GM18909 (cell line): Measurements from ENCODE around the gene MBOAT1.
"Not testable (repeated sequence)": the region's sequence is repeated elsewhere in the genome, so short reads cannot be mapped to it uniquely, and the experiment has no call there.

Experiments
- ATAC-seq: cut with Tn5 transposase; IDR thresholded peaks from one replicate; pipeline ENCODE4 v1.9.1; 2021; ENCODE audit warnings: mild to moderate bottlenecking; ENCODE audit not compliant: unreplicated experiment, poor library complexity

The MBOAT1 gene

GRCh38 chr6:20173833-20174792 is 38.2 kb downstream of the MBOAT1 start:
- peak; percentile 84 for ATAC-seq

DNA sequence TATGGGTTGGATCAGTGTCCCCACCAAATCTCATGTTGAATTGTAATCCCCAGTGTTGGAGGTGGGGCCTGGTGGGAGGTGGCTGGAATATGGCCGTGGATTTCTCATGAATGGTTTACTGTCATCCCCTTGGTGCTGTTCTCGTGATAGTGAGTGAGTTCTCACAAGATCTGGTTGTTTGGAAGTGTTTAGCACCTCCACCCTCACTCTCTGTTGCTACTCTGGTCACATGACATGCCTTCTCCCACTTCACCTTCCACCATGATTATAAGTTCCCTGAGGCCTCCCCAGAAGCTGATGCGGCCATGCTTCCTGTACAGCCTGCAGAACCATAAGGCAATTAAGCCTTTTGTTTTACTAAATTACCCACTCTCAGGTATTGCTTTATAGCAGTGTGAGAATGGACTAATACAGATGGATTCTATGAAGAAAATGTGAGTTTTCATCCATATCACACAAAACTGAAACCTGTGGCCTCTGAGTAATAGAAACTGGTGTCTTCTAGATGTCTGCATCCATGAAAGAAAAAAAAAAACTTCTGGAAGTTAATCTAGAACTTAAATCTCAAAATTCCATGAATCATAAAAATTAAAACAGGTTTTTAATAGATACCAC is 39.3 kb downstream of the MBOAT1 start:
- ATAC-seq = no peak

DNA sequence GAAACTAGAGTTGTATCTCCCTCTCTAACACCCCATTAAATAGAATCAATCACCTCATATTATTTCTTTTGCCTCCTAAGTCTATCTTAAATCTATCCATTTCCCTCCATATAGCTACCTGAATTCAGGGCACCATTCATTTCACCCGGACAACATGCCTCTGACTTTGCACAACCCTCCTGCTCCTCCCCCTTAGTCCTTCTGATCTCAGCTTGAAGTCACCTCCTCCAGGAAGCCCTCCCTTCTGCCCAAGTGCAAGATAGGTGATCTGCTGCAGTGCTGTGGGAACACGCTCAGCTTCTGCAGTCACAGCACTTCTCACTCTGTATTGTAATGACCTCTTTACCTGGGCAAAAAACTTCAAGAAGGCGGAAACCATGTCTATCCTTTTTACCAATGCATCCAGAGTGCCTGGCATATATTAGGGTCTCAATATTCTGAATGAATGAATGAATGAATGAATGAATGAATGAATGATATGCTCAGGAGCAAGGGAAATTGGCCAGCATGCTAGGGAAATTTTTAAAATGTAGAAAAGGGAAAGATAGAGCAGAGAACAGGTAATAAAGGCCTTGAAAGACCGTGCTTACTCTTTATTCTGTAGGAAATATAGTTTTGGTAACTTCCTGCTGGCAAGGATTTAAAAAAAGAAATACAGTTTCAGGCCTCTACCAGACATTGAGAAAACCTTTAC is 41.7 kb downstream of the MBOAT1 start:
- ATAC-seq = no peak

DNA sequence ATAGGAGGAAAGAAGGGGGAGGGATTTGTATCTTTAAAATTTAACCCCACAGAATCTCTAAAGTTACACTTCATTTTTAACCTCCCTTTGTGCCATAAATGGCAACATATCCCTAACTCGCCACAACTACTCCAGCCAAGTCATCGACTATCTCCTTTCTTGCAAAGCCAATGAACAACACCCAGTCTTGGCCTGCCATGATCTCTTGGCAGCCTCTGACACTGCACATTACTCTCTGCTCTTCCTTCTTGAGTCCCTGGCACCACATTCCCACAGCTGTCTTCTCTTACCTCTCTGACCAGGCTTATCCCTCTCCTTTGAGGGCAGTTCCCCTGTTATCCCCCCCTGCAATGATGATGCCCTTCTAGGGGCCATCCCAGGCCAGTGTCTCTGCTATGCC is 42.5 kb downstream of the MBOAT1 start:
- ATAC-seq = no peak

- ATAC-seq = no peak
Observed at GRCh38 chr6:20169119-20169557, 43.1 kb downstream of the MBOAT1 start.

DNA sequence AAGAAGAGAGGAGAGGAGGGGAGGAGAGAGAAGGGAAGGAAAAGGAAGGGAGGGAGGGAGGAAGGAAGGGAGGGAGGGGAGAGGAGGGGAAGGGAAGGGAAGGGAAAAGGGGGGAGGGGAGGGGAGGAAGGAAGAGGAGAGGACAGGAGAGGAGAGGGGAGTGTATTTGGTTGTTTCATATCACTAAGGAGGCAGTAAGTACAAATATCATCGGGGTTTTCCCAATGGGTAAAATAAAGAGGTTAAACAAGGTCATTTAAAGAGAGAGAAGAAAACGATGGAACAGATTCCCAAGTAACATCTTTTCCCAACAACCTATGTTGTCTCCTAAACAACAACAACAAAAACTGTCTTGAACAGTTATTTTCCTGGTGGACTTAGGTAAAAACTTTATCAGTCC is 43.6 kb downstream of the MBOAT1 start:
- no peak for ATAC-seq

GRCh38 chr6:20167601-20168000 is 44.7 kb downstream of the MBOAT1 start:
- ATAC-seq = no peak

- no peak for ATAC-seq
Observed at GRCh38 chr6:20166210-20166609, 46.1 kb downstream of the MBOAT1 start.

DNA sequence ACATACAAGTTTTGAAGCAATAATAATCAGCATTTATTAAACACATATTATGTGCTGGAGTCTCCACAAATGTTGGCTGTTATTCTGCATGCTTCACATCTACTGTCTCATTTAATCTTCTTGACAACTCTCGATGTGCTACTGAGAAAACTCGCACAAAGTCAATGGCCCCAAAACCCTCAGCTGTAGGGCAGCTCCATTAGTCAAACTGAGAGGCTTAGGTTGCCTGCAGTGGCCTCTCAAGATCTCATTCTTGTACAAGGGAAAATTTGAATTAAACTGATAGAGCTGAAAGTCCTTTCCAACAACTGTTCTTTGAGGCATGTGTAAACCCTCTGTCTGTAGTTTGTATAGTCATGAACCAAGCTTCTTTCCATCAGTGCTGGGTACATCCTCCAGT is 49.8 kb downstream of the MBOAT1 start:
- no peak for ATAC-seq

- no peak for ATAC-seq
Observed at GRCh38 chr6:20160541-20161283, 51.6 kb downstream of the MBOAT1 start.

- no peak for ATAC-seq
Observed at GRCh38 chr6:20159781-20160540, 52.3 kb downstream of the MBOAT1 start.

DNA sequence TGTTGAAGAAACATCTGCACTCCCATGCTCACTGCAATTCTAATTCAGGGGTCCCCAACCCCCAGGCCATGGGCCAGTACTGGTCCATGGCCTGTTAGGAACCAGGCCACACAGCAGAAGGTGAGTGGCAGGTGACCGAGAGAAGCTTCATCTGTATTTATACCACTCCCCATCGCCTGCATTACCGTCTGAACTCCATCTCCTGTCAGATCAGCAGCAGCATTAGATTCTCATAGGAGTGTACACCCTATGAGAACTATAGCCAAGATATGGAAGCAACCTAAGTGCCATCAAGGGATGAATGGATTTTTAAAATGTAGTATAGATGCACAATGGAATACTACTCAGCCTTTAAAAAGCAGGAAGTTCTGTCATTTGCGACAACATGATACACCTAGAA is 53.2 kb downstream of the MBOAT1 start:
- no peak for ATAC-seq

GRCh38 chr6:20158676-20159075 is 53.6 kb downstream of the MBOAT1 start:
- ATAC-seq = no peak

DNA sequence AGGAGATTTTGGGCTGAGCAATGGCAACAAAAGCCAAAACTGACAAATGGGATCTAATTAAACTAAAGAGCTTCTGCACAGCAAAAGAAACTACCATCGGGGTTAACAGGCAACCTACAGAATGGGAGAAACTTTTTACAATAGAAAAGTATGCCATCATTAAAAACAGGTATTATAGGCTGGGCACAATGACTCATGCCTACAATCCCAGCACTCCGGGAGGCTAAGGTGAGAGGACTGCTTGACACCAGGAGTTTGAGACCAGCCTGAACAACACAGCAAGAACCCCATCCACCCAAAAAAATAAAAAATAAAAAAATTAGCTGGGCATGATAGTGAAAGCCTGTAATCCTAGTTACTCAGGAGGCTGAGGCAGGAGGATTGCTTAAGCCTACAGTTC is 55.4 kb downstream of the MBOAT1 start:
- ATAC-seq = no peak

DNA sequence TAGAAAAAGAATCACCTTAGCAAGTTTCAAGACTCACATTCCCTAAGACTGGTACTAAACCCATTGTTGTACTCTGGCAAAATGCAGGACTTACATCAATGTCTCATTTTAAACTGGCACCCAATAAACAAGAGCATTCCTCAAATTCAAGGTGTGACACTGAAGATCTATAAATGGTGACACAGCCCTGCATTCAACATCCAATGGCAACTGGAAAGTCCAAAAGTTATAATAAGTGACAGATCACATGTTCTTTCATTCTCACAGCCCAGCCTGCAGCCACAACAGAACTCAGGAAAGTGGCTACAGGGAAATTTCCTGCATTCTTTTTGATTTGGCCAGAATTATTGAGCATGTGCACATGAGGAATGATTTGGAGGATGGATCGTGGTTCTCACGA is 57.5 kb downstream of the MBOAT1 start:
- no peak for ATAC-seq

GRCh38 chr6:20153194-20153593 is 59.1 kb downstream of the MBOAT1 start:
- no peak for ATAC-seq

DNA sequence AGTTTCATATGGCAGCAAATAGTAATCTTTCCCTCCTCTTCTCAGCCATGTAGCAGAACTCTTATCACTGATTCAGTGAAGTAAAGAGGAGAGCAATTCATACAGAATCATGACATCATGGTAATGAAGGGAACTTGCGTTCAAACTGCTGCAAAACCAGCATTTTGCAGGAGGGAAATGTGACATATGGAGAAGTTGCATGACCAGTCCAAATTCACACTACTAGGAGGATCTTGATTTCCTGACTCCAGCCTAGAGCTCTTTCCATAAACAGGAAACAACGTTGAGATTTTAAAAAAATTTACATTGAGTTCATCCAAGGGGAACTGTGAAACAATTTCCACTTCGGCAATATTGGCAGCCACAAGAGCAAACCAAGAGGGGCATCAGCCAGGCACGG is 63.8 kb downstream of the MBOAT1 start:
- ATAC-seq = no peak

GRCh38 chr6:20147469-20147868 is 64.8 kb downstream of the MBOAT1 start:
- ATAC-seq = no peak

- ATAC-seq = not testable (repeated sequence)
Observed at GRCh38 chr6:20146831-20147230, 65.4 kb downstream of the MBOAT1 start.

DNA sequence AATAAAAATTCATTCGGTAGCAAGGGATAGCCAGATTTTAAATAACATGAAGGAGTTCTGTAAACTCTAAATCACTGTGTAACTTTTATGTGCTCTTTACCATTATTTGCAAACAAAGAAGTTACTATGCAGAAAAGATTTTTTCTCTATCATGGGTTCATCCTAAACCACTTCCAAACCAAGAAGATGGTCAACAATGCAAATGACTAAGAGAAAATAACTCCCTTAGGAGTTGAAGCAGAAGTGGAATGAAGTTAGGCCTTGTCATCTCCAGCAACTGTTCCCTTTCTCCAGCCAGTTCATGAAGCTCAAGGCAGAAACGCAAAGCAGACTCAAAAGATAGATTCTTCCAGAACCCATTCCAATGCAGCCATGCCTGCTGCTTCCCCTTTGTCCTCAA is 66.0 kb downstream of the MBOAT1 start:
- no peak for ATAC-seq
